GM12891 (cell line): ENCODE results near the gene NDUFB4.
A peak's percentile ranks its signal among the peaks of the same experiment; 100 is the strongest.
"Not testable (repeated sequence)": the region's sequence is repeated elsewhere in the genome, so short reads cannot be mapped to it uniquely, and the experiment has no call there.

Experiments used
- DNase-seq: peaks from one replicate; pipeline ENCODE4 v3.0.0; 2011; ENCODE audit warnings: low spot score; ENCODE audit not compliant: insufficient read length
- FAIRE-seq: peaks from 2 replicates; lab custom pipeline; 2011; peaks lifted over from hg19 to GRCh38; lab: Jason Lieb, UNC
- PAX5 ChIP-seq: IDR thresholded peaks from 2 replicates; pipeline ENCODE4 v1.6.1; 2011; ENCODE audit warnings: low read length, moderate library complexity, mild to moderate bottlenecking; ENCODE audit not compliant: insufficient read depth, severe bottlenecking
- POLR2A ChIP-seq: IDR thresholded peaks from 2 replicates; pipeline ENCODE4 v1.6.1; 2011; ENCODE audit warnings: low read depth, low read length, control low read depth
- POLR2AphosphoS5 ChIP-seq: IDR thresholded peaks from 2 replicates; pipeline ENCODE4 v1.6.1; 2011; ENCODE audit warnings: low read depth, low read length, control low read depth
- POU2F2 ChIP-seq: IDR thresholded peaks from 2 replicates; pipeline ENCODE4 v1.6.1; 2011; ENCODE audit warnings: low read depth, mild to moderate bottlenecking, control low read depth, low read length, moderate library complexity
- SPI1 ChIP-seq: IDR thresholded peaks from 2 replicates; pipeline ENCODE4 v1.6.1; 2011; ENCODE audit warnings: low read depth, low read length, control low read depth
- TAF1 ChIP-seq: IDR thresholded peaks from 2 replicates; pipeline ENCODE4 v1.6.1; 2011; ENCODE audit warnings: low read depth, low read length, control low read depth

Gene NDUFB4

GRCh38 chr3:120608506-120608905, 12.4 kb downstream of the NDUFB4 start:
- TF ChIP-seq SPI1 (no peak), POU2F2 (no peak), TAF1 (no peak), POLR2AphosphoS5 (no peak), PAX5 (no peak), POLR2A (no peak)
- no peak for FAIRE-seq
- DNase-seq, result no peak

GRCh38 chr3:120614765-120615164, 18.6 kb downstream of the NDUFB4 start:
- no peak for TF ChIP-seq POLR2A
- peak; percentile 44; the same call in 1 of the 2 replicates for TF ChIP-seq SPI1
- DNase-seq (no peak), FAIRE-seq (no peak)

GRCh38 chr3:120615847-120616609, 19.9 kb downstream of the NDUFB4 start:
- no peak for FAIRE-seq
- no peak for DNase-seq
- TF ChIP-seq POLR2AphosphoS5, result no peak
- TF ChIP-seq POU2F2, result no peak
- no peak for TF ChIP-seq POLR2A
- TF ChIP-seq PAX5, result no peak
- no peak for TF ChIP-seq TAF1
- no peak for TF ChIP-seq SPI1

- DNase-seq, FAIRE-seq: not testable (repeated sequence)
Observed at GRCh38 chr3:120616745-120617144, 20.6 kb downstream of the NDUFB4 start.

- no peak for TF ChIP-seq POLR2A
- TF ChIP-seq POLR2AphosphoS5, result no peak
- TF ChIP-seq POU2F2, result no peak
- no peak for TF ChIP-seq PAX5
- no peak for TF ChIP-seq SPI1
- no peak for TF ChIP-seq TAF1
- no peak for FAIRE-seq
Observed at GRCh38 chr3:120622457-120622856, 26.3 kb downstream of the NDUFB4 start.

GRCh38 chr3:120622870-120623726, 27.0 kb downstream of the NDUFB4 start:
- TF ChIP-seq SPI1 (no peak), PAX5 (no peak), POU2F2 (no peak), TAF1 (no peak), POLR2A (no peak), POLR2AphosphoS5 (no peak)
- FAIRE-seq (no peak), DNase-seq (no peak)

More at GRCh38 chr3:120622457-120622856, 26.3 kb downstream of the NDUFB4 start:
- DNase-seq, result no peak

GRCh38 chr3:120623727-120624093, 27.6 kb downstream of the NDUFB4 start:
- TF ChIP-seq SPI1 (no peak), PAX5 (no peak), POU2F2 (no peak), POLR2AphosphoS5 (no peak), POLR2A (no peak), TAF1 (no peak)
- no peak for FAIRE-seq
- DNase-seq, result no peak

- DNase-seq (no peak), FAIRE-seq (no peak)
- TF ChIP-seq POLR2A (no peak), PAX5 (no peak)
Observed at GRCh38 chr3:120625159-120625586, 29.0 kb downstream of the NDUFB4 start.

- DNase-seq, result no peak
- TF ChIP-seq POLR2A, result no peak
- TF ChIP-seq SPI1, result no peak
- no peak for TF ChIP-seq PAX5
- TF ChIP-seq POU2F2, result no peak
- no peak for TF ChIP-seq POLR2AphosphoS5
- TF ChIP-seq TAF1, result no peak
- FAIRE-seq, result no peak
Observed at GRCh38 chr3:120634539-120634938, 38.4 kb downstream of the NDUFB4 start.

- DNase-seq (no peak), FAIRE-seq (no peak)
- TF ChIP-seq TAF1, result no peak
Observed at GRCh38 chr3:120636795-120637401, 40.8 kb downstream of the NDUFB4 start.
